H54 (cell line): Measurements from ENCODE around the gene ANKRD44.
A peak's percentile ranks its signal among the peaks of the same experiment; 100 is the strongest.

ENCODE experiments used
- DNase-seq: peaks from one replicate; pipeline ENCODE4 v3.0.0; 2011; ENCODE audit warnings: low spot score, mixed read lengths; ENCODE audit not compliant: insufficient read length
- FAIRE-seq: peaks from 3 replicates; lab custom pipeline; 2011; peaks lifted over from hg19 to GRCh38; lab: Jason Lieb, UNC
- POLR2A ChIP-seq: IDR thresholded peaks from 2 replicates; pipeline ENCODE4 v1.6.1; 2011; ENCODE audit warnings: low read depth, mild to moderate bottlenecking, low read length

ANKRD44 gene

DNA sequence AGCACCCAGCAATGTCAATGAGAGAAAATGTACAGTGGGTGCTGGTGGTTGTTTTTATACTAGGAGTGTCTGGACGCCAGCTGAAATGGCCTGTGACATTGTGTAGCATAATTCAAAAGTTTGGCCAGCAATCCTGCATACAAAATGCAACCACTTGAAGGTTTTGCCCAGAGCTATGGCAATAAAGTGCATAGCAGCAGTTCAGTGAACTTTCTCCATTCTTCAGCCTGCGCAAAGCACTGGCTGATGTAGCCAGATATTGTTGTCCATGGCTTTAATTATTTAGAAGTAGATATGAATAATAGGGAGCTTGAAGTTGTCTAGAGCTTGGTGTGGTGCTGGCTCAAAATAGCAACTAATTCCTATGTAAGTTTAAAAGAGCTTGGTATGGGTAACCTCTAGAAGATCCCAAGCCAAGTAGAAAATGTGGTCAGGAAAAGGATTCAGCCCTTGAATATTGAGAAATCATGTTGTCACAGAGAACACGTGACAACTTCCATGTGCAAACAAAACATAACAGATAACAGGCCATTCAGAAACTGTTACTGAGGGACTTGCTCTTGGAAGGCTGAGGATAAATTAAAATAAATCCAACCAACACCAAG, 350.7 kb downstream of the ANKRD44 start:
- TF ChIP-seq POLR2A, result no peak
- FAIRE-seq, result no peak
- no peak for DNase-seq

DNA sequence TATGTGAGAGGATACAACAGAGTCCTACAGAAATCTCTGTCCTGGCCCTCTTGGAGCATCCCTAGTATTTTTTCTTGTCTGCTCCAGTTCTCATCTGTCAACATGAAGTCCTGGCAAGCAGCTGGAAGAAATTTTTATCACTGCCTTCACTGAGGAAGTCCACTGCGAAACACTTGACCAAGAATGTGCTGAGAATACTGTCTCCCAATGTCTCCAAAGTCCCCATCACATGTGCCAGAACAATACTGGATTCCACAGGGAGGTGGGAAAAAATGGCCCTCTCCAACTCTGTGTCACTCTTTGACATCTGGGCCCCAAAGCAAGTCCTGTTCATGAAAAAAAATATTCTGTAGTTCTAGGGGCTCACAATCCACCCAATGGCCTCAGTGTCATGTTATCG, 351.3 kb downstream of the ANKRD44 start:
- no peak for DNase-seq
- no peak for FAIRE-seq
- no peak for TF ChIP-seq POLR2A

GRCh38 chr2:196957881-196958525, 352.6 kb downstream of the ANKRD44 start:
- FAIRE-seq, result no peak
- no peak for TF ChIP-seq POLR2A
- no peak for DNase-seq

GRCh38 chr2:196957442-196957841, 353.1 kb downstream of the ANKRD44 start:
- TF ChIP-seq POLR2A, result no peak
- FAIRE-seq, result no peak
- no peak for DNase-seq

DNA sequence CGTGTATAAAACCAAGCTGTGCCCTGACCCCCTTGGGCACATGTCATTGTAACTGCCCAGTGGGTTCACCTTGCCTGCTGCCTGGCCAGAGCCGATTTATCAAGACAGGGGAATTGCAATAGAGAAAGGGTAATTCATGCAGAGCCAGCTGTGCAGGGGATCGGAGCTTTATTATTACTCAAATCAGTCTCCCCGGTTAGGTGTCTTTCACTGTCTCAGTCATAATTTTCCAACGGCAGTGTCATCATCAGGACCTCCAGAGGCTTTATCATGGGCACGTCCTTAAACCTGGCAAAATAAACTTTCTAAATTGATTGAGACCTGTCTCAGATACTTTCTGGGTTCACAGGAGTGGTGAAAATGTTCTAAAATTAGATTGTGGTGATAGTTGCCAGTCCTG, 354.5 kb downstream of the ANKRD44 start:
- FAIRE-seq, result no peak
- TF ChIP-seq POLR2A, result no peak
- no peak for DNase-seq

GRCh38 chr2:196955036-196955435, 355.5 kb downstream of the ANKRD44 start:
- peak; percentile 58 for FAIRE-seq

GRCh38 chr2:196954001-196954400, 356.6 kb downstream of the ANKRD44 start:
- DNase-seq, result no peak
- no peak for TF ChIP-seq POLR2A
- no peak for FAIRE-seq

More at GRCh38 chr2:196955036-196955435, 355.5 kb downstream of the ANKRD44 start:
- TF ChIP-seq POLR2A, result no peak
- DNase-seq, result no peak

DNA sequence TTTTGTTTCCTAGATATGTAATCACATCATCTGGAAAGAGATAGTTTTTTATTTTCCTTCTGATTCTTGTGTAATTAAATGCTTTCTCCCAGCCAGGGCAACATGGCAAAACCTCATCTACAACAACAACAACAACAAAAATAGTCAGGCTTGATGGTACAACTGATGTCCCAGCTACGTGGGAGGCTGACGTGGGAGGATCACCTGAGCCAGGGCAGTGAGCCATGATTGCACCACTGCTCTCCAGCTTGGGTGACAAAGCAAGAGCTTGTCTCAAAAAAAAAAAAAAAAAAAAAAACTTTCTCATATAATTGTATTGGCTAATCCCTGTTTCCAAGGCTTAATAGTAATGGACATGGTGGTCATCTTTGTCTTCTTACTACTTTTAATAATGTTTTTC, 357.6 kb downstream of the ANKRD44 start:
- no peak for FAIRE-seq
- DNase-seq, result no peak
- TF ChIP-seq POLR2A, result no peak

GRCh38 chr2:196951973-196952372, 358.6 kb downstream of the ANKRD44 start:
- DNase-seq, result no peak
- no peak for TF ChIP-seq POLR2A
- FAIRE-seq, result no peak

GRCh38 chr2:196949116-196949515, 361.5 kb downstream of the ANKRD44 start:
- DNase-seq, result no peak
- no peak for TF ChIP-seq POLR2A
- no peak for FAIRE-seq

DNA sequence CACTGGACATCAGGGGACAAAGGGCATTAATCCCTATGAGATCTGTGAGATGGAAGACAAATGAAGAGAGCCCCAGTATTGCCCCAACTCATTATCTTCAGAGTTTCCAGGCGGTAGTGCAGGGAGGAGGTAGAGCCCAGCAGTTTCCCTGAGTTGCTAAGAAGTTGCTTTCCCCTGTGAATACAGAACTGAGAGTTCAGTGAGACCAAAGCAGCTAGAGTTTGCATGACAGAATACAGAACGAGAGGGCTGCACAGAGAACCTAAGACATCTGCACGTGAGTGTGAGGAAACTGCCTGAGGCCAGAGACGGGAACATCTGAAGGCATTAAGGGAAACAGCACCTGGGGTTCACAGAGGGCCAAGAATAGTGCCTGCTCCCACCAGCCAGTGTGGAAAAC, 366.0 kb downstream of the ANKRD44 start:
- no peak for TF ChIP-seq POLR2A
- no peak for DNase-seq
- FAIRE-seq, result no peak

DNA sequence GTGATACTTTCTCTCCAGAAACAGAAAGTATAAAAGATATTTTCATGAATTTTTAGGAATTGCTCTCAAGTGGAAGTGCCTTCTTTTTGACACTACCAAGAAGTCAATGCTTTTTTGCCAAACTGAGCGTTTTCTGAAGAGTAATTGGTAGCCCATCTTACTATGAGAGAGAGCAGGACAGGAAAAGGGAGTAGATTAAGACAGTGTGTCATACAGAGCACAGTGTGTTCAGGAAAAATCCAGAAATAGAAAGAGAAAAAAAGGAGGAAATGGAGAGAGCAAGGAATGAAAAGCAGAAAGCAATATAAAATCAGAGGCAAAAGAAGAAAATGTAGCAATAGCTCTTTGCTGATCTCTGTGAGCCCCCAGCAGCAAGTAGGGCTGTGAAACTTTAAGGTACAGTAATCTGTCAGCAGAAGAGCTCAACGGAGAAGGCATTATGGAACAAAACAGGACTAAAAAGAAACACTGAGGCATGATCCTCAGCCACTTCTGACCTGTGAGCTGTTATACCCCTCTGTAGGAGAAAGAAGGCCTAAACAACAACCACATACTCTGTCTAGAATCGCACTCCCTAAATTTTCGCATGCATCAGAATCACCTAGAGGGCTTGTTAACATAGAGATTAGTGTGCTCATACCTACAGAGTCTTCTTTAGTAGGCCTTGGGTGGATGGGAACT, 369.0 kb downstream of the ANKRD44 start:
- FAIRE-seq (no peak), DNase-seq (no peak)
- no peak for TF ChIP-seq POLR2A

- DNase-seq (peak; percentile 36), FAIRE-seq (peak; percentile 92)
These were observed 371.2 kb downstream of the ANKRD44 start for GRCh38 chr2:196939371-196939770.

More at GRCh38 chr2:196939371-196939770, 371.2 kb downstream of the ANKRD44 start:
- no peak for TF ChIP-seq POLR2A
